GM15510 (cell line): ENCODE measurements around the gene QRICH1.

Source experiments
- POLR2A ChIP-seq: IDR thresholded peaks from 3 replicates; pipeline ENCODE4 v1.6.1; 2011; ENCODE audit warnings: borderline replicate concordance; ENCODE audit not compliant: insufficient read length; ENCODE audit errors: extremely low read depth

QRICH1 gene

GRCh38 chr3:49017971-49018706, 75.7 kb downstream of the QRICH1 start, which contains the start of gene DALRD3:
Gene DALRD3 (minus strand): TSS chr3:49018580. CDS start chr3:49018564, 16 bp downstream.
- peak; percentile 66 for TF ChIP-seq POLR2A

GRCh38 chr3:49017229-49017970, 76.5 kb downstream of the QRICH1 start:
- no peak for TF ChIP-seq POLR2A

GRCh38 chr3:49016414-49017228, 77.2 kb downstream of the QRICH1 start:
- peak; percentile 3 for TF ChIP-seq POLR2A

DNA sequence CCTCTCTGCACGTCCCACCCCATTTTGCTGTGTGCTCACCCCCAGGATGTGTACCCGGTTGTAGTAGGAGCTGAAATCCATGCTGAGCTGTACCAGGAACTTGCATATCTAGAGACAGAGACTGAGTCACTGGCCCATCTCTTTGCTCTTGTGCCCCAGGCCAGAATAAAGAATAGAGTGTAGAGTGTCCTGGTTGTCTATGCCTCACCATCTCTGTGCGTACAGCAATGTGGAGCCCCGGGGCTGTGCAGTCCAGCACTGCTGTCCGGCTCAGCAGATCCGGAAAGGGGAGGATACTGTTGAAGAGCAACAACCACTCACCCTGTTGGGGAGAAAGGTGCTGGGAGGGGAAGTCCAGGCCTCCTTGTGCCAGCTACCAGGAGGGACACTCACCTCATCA, 78.1 kb downstream of the QRICH1 start:
- no peak for TF ChIP-seq POLR2A

- no peak for TF ChIP-seq POLR2A
Observed at GRCh38 chr3:49015072-49015471, 78.8 kb downstream of the QRICH1 start.

GRCh38 chr3:49013738-49014660, 79.9 kb downstream of the QRICH1 start:
- TF ChIP-seq POLR2A: no peak

- no peak for TF ChIP-seq POLR2A
Observed at GRCh38 chr3:49013113-49013737, 80.6 kb downstream of the QRICH1 start.

GRCh38 chr3:49012441-49013017, 81.3 kb downstream of the QRICH1 start:
- TF ChIP-seq POLR2A: no peak

DNA sequence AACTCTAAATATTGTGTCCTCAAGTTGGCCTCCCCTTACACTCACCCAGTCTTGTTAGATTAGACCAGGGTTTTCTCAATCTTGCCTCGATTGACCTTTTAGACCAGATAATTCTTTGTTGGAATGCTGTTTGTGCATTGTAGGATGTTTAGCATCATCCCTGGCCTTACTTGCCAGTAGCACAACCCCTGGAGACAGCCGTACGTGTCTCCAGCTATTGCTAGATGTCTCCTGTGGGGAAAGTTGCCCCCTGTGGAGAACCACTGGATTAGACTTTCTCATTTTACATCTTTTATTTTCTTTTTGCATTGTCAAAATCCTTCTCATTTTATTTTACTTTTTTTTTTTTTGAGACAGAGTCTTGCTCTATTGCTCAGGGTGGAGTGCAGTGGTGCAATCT, 84.5 kb downstream of the QRICH1 start:
- TF ChIP-seq POLR2A: no peak

- no peak for TF ChIP-seq POLR2A
Observed at GRCh38 chr3:49007771-49008528, 85.9 kb downstream of the QRICH1 start.

DNA sequence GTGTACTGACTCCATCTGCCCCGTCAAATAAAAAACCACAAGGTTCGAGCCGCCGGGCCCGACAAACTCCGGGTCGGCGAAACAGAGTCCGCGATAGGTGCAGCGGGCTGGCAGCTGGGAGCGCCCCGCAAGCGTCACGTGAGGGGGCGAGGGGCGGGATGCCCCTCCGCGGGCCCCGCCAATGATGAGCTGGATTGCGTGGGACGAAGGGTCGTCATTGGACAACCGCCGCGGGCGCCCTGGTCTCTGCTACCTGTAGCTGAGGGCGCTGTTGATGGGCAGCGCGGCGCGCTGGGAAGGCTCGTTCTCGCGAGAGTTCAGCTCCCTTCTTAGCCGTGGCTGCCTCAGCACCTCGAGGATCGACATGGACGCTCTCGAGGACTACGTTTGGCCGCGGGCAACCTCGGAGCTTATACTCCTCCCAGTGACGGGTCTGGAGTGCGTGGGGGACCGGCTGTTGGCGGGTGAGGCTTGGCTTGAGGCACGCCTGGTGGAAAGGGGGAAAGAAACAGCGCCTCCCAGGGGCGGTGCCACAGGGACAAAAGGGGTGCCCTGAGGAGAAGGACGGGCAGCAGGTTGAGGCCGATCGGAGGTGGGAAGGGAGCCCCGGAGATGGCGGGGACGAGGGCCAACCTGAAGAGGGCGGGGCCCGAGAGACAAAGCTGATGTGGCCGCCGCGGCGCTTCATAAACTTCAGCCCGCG, 86.7 kb downstream of the QRICH1 start, which contains the start of gene WDR6:
Gene WDR6, plus strand, starts transcription at position 324 of the 703 bp plus-strand sequence. Its CDS starts 41 bp downstream, at position 365.
- TF ChIP-seq POLR2A: peak; percentile 89
